Measurements from ENCODE around the gene ECEL1.

ECEL1 gene

GRCh38 chr2:232523402-232523681 lies 35.7 kb upstream of the ECEL1 start:
- H3K27me3 ChIP-seq (replicated peaks; ENCODE audit: control insufficient read depth, insufficient read depth, low read length), result peaks cover 1% of the 10 kb centered on the region; the same call in 1 of the 2 replicates
- no peaks in the 10 kb centered on the region for H3K36me3 ChIP-seq (ENCODE audit: control insufficient read depth, insufficient read depth, low read length)
- H3K4me3 ChIP-seq (replicated peaks; ENCODE audit: low read depth, low read length), result no peak overlapping the region
- TF ChIP-seq, protein P1, sequence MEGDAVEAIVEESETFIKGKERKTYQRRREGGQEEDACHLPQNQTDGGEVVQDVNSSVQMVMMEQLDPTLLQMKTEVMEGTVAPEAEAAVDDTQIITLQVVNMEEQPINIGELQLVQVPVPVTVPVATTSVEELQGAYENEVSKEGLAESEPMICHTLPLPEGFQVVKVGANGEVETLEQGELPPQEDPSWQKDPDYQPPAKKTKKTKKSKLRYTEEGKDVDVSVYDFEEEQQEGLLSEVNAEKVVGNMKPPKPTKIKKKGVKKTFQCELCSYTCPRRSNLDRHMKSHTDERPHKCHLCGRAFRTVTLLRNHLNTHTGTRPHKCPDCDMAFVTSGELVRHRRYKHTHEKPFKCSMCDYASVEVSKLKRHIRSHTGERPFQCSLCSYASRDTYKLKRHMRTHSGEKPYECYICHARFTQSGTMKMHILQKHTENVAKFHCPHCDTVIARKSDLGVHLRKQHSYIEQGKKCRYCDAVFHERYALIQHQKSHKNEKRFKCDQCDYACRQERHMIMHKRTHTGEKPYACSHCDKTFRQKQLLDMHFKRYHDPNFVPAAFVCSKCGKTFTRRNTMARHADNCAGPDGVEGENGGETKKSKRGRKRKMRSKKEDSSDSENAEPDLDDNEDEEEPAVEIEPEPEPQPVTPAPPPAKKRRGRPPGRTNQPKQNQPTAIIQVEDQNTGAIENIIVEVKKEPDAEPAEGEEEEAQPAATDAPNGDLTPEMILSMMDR (IDR thresholded peaks at IDR 0.05; ENCODE audit: insufficient read depth, low read length, poor library complexity, severe bottlenecking), result no peak
- no peak for DNase-seq (ENCODE audit: extremely low read depth, insufficient read length)

GRCh38 chr2:232522623-232523401 lies 35.2 kb upstream of the ECEL1 start:
- H3K4me3 ChIP-seq (replicated peaks; ENCODE audit: low read depth, low read length), result no peak overlapping the region
- no peak for DNase-seq (ENCODE audit: extremely low read depth, insufficient read length)
- no peaks in the 10 kb centered on the region for H3K36me3 ChIP-seq (ENCODE audit: control insufficient read depth, insufficient read depth, low read length)
- peaks cover 1% of the 10 kb centered on the region; the same call in 1 of the 2 replicates for H3K27me3 ChIP-seq (replicated peaks; ENCODE audit: control insufficient read depth, insufficient read depth, low read length)
- TF ChIP-seq, protein P1 (IDR thresholded peaks at IDR 0.05; ENCODE audit: insufficient read depth, low read length, poor library complexity, severe bottlenecking), result no peak

DNA sequence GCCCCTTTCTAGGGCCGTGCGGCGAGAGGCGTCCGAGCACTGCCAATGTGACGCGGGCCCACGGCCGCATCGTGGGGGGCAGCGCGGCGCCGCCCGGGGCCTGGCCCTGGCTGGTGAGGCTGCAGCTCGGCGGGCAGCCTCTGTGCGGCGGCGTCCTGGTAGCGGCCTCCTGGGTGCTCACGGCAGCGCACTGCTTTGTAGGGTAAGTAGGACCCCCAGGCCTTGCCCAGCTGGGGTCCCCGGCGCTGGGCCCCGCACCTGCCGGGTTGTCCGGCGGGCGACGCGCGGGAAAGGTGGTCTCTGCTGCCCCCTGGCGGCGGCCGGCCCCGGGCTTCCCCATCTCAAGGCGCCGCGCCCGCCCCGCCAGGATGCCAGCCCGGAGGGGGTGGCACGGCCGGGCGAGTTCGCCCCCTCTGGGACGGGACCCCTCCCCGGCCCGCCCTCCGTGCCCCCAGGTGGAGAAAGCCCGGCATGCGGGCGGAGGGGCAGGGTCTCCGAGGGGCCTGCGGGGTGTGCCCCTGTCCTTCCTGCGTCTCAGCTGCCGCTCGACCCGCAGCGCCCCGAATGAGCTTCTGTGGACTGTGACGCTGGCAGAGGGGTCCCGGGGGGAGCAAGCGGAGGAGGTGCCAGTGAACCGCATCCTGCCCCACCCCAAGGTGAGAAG lies 34.5 kb upstream of the ECEL1 start:
- no peaks in the 10 kb centered on the region for H3K36me3 ChIP-seq (ENCODE audit: control insufficient read depth, insufficient read depth, low read length)
- peaks cover 1% of the 10 kb centered on the region; the same call in 1 of the 2 replicates for H3K27me3 ChIP-seq (replicated peaks; ENCODE audit: control insufficient read depth, insufficient read depth, low read length)
- no peak overlapping the region for H3K4me3 ChIP-seq (replicated peaks; ENCODE audit: low read depth, low read length)
- no peak for DNase-seq (ENCODE audit: extremely low read depth, insufficient read length)
- TF ChIP-seq, protein P1 (IDR thresholded peaks at IDR 0.05; ENCODE audit: insufficient read depth, low read length, poor library complexity, severe bottlenecking), result peak; percentile 23

DNA sequence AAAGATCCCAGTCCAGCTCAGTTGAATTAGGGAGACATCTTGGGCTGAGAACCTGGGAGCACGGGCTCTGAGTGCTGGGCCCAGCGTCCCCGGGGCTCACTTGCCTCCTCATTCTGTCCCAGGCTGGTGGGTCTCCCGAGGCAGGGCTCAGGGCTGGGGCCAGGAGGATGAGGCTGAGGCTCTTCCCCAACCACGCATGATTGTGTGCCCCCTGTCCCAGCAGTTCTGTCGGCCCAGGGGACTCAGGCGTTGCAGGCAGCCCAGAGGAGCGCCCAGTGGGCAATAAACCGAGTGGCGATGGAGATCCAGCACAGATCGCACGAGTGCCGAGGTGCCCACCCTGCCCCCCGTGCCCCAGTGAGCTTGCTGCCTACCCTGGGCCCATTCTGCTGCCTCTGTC lies 33.5 kb upstream of the ECEL1 start:
- Histone ChIP-seq H3K4me3 (replicated peaks; ENCODE audit: low read depth, low read length) (no peak overlapping the region), H3K27me3 (replicated peaks; ENCODE audit: control insufficient read depth, insufficient read depth, low read length) (peaks cover 1% of the 10 kb centered on the region; the same call in 1 of the 2 replicates), H3K36me3 (ENCODE audit: control insufficient read depth, insufficient read depth, low read length) (no peaks in the 10 kb centered on the region)
- no peak for DNase-seq (ENCODE audit: extremely low read depth, insufficient read length)
- TF ChIP-seq, protein P1 (IDR thresholded peaks at IDR 0.05; ENCODE audit: insufficient read depth, low read length, poor library complexity, severe bottlenecking), result no peak

DNA sequence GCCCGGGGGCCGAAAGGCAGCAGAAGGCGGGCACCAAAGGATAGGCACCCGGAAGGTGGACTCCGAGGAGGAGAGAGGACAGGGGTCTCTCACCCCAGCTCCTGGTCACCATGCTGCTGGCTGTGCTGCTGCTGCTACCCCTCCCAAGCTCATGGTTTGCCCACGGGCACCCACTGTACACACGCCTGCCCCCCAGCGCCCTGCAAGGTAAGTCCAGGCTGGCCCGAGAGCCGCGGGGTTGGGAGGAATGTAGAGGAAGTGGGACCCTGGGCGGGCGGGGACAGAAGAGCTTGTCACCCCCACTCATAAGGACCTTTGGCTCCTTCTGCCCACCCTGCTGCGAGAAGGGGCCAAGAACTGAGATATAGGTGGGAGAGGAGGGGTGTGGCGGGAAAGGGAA lies 32.9 kb upstream of the ECEL1 start:
- peaks cover 1% of the 10 kb centered on the region; the same call in 1 of the 2 replicates for H3K27me3 ChIP-seq (replicated peaks; ENCODE audit: control insufficient read depth, insufficient read depth, low read length)
- no peaks in the 10 kb centered on the region for H3K36me3 ChIP-seq (ENCODE audit: control insufficient read depth, insufficient read depth, low read length)
- TF ChIP-seq, protein P1 (IDR thresholded peaks at IDR 0.05; ENCODE audit: insufficient read depth, low read length, poor library complexity, severe bottlenecking), result no peak
- H3K4me3 ChIP-seq (replicated peaks; ENCODE audit: low read depth, low read length), result no peak overlapping the region
- DNase-seq (ENCODE audit: extremely low read depth, insufficient read length), result no peak
